ENCODE measurements around the gene PIK3CB.
"Not testable (repeated sequence)": the region's sequence is repeated elsewhere in the genome, so short reads cannot be mapped to it uniquely, and the experiment has no call there.

Gene PIK3CB

GRCh38 chr3:138692152-138692551 is 142.6 kb downstream of the PIK3CB start:
- peaks cover 8% of the 10 kb centered on the region for H3K4me1 Mint-ChIP-seq
- H3K4me3 Mint-ChIP-seq = no peak overlapping the region
- no peaks in the 10 kb centered on the region for H3K27me3 Mint-ChIP-seq
- H3K27ac Mint-ChIP-seq = no peak overlapping the region
- no peaks in the 10 kb centered on the region for H3K9me3 Mint-ChIP-seq
- H3K36me3 Mint-ChIP-seq = peaks cover 8% of the 10 kb centered on the region

DNA sequence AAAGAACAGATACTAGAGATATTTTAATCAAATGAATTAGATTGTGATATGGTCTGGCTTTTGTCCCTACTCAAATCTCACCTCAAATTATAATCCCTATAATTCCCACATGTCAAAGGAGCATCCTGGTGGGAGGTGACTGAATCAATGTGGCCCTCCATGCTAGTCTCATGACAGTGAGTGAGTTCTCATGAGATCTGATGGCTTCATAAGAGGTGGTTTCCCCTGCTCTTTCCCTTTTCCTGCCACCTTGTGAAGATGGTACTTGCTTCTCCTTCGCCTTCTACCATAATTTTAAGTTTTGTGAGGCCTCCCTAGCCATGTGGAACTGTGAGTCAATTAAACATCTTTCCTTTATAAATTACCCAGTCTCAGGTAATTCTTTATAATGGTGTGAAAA is 143.4 kb downstream of the PIK3CB start:
- Mint-ChIP-seq H3K4me3 (no peak overlapping the region), H3K4me1 (peaks cover 15% of the 10 kb centered on the region), H3K27ac (peak overlapping the region; percentile 17), H3K9me3 (no peaks in the 10 kb centered on the region), H3K27me3 (no peaks in the 10 kb centered on the region), H3K36me3 (peaks cover 10% of the 10 kb centered on the region)

- peaks cover 10% of the 10 kb centered on the region for H3K36me3 Mint-ChIP-seq
- H3K9me3 Mint-ChIP-seq = no peaks in the 10 kb centered on the region
- no peaks in the 10 kb centered on the region for H3K27me3 Mint-ChIP-seq
- peak overlapping the region; percentile 79 for H3K27ac Mint-ChIP-seq
- peaks cover 15% of the 10 kb centered on the region for H3K4me1 Mint-ChIP-seq
- no peak overlapping the region for H3K4me3 Mint-ChIP-seq
Measured at GRCh38 chr3:138690036-138690435, 144.7 kb downstream of the PIK3CB start.

DNA sequence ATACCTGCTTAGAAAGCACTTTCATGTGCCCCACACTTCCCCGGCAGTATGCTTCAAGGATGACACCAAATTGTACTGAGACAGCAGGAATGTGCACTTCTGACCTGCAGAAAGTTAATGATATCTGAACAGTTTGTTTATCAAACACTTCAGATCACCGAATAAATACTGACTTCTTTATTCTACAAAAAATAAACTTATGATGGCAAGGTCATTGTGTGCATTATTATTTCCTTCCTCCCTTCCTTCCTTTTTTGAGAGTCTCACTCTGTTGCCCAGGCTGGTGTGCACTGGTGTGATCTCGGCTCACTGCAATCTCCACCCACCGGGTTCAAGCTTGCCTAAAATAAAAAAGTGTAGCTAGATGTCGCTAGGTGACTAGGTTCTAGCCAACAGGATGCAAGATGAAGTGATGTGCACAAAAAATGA is 145.8 kb downstream of the PIK3CB start:
- Mint-ChIP-seq H3K9me3 (no peaks in the 10 kb centered on the region), H3K4me1 (peaks cover 15% of the 10 kb centered on the region), H3K4me3 (no peak overlapping the region), H3K27me3 (no peaks in the 10 kb centered on the region), H3K36me3 (peaks cover 9% of the 10 kb centered on the region), H3K27ac (no peak overlapping the region)

DNA sequence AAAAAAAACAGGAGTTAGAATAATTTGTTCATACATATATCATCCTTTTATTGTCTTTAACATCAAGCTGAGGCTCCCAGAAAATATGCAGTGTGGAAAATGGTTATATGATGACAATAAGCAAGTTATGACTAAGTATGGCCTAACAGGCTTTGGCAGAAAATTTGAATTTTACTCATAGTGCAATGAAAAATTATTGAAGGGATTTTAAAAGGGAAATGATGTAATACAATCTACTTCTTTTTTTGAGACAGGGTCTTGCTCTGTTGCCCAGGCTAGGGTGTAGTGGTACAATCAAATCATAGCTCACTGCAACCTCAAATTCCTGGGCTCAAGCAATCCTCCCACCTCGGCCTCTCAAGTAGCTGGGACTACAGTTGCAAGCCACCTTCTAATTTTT is 147.5 kb downstream of the PIK3CB start:
- Mint-ChIP-seq H3K4me1 (peaks cover 15% of the 10 kb centered on the region), H3K4me3 (peak overlapping the region; percentile 32), H3K36me3 (peaks cover 7% of the 10 kb centered on the region), H3K27ac (peak overlapping the region; percentile 81), H3K27me3 (no peaks in the 10 kb centered on the region), H3K9me3 (no peaks in the 10 kb centered on the region)

- H3K27ac Mint-ChIP-seq = peak overlapping the region; percentile 81
- peaks cover 7% of the 10 kb centered on the region for H3K36me3 Mint-ChIP-seq
- H3K4me1 Mint-ChIP-seq = peaks cover 15% of the 10 kb centered on the region
- no peaks in the 10 kb centered on the region for H3K27me3 Mint-ChIP-seq
- H3K4me3 Mint-ChIP-seq = peak overlapping the region; percentile 32
- no peaks in the 10 kb centered on the region for H3K9me3 Mint-ChIP-seq
Measured at GRCh38 chr3:138686771-138687221, 147.9 kb downstream of the PIK3CB start.

- peaks cover 11% of the 10 kb centered on the region for H3K4me1 Mint-ChIP-seq
- H3K27me3 Mint-ChIP-seq = no peaks in the 10 kb centered on the region
- peak overlapping the region; percentile 17 for H3K27ac Mint-ChIP-seq
- H3K4me3 Mint-ChIP-seq = no peak overlapping the region
- H3K9me3 Mint-ChIP-seq = no peaks in the 10 kb centered on the region
- H3K36me3 Mint-ChIP-seq = peaks cover 10% of the 10 kb centered on the region
Measured at GRCh38 chr3:138684396-138684795, 150.3 kb downstream of the PIK3CB start.

GRCh38 chr3:138682648-138683047 is 152.1 kb downstream of the PIK3CB start:
- no peaks in the 10 kb centered on the region for H3K27me3 Mint-ChIP-seq
- peaks cover 11% of the 10 kb centered on the region for H3K4me1 Mint-ChIP-seq
- H3K4me3 Mint-ChIP-seq = no peak overlapping the region
- H3K27ac Mint-ChIP-seq = no peak overlapping the region
- no peaks in the 10 kb centered on the region for H3K9me3 Mint-ChIP-seq
- H3K36me3 Mint-ChIP-seq = peaks cover 15% of the 10 kb centered on the region

- Mint-ChIP-seq H3K27me3 (no peaks in the 10 kb centered on the region), H3K9me3 (no peaks in the 10 kb centered on the region), H3K36me3 (peaks cover 14% of the 10 kb centered on the region), H3K4me3 (no peak overlapping the region), H3K27ac (no peak overlapping the region), H3K4me1 (peaks cover 2% of the 10 kb centered on the region)
Measured at GRCh38 chr3:138681463-138682220, 153.1 kb downstream of the PIK3CB start.

DNA sequence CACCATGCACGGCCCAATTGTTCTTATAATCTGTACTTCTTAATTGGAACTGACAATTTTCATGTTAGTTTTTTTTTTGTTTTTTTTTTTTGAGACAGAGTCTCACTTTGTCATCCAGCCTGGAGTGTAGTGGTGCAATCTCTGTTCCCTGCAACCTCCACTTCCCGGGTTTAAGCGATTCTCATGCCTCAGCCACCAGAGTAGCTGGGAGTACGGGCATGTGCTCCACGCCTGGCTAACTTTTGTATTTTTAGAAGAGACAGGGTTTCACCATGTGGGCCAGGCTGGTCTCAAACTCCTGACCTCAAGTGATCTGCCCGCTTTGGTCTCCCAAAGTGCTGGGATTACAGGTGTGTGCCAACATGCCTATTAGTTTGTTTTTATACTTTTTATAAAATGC is 153.8 kb downstream of the PIK3CB start:
- H3K27ac Mint-ChIP-seq, H3K4me3 Mint-ChIP-seq, H3K4me1 Mint-ChIP-seq, H3K27me3 Mint-ChIP-seq, H3K9me3 Mint-ChIP-seq: not testable (repeated sequence)
- H3K36me3 Mint-ChIP-seq = peaks cover 18% of the 10 kb centered on the region

- no peak overlapping the region for H3K27ac Mint-ChIP-seq
- no peaks in the 10 kb centered on the region for H3K27me3 Mint-ChIP-seq
- H3K4me3 Mint-ChIP-seq = no peak overlapping the region
- H3K4me1 Mint-ChIP-seq = no peaks in the 10 kb centered on the region
- H3K36me3 Mint-ChIP-seq = peaks cover 30% of the 10 kb centered on the region
- H3K9me3 Mint-ChIP-seq = peaks cover 13% of the 10 kb centered on the region
Measured at GRCh38 chr3:138678874-138679392, 155.8 kb downstream of the PIK3CB start.

DNA sequence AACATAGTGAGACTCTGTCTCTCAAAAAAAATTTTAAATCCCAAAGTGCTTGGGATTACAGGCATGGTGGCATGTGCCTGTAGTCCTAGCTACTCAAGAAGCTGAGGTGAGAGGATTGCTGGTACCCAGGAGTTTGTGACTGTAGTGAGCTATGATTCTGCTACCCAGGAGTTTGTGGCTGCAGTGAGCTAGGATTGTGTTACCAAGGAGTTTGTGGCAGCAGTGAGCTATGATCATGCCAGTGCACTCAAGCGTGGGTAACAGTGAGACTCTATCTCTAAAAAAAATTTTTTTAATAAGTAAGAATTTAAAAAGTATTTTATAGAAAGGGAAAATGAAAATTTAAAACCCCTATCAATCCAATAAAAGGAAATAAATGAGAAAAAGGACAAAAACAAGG is 156.6 kb downstream of the PIK3CB start:
- Mint-ChIP-seq H3K27me3 (no peaks in the 10 kb centered on the region), H3K4me1 (peaks cover 1% of the 10 kb centered on the region), H3K27ac (no peak overlapping the region), H3K36me3 (peaks cover 33% of the 10 kb centered on the region), H3K4me3 (no peak overlapping the region), H3K9me3 (peaks cover 13% of the 10 kb centered on the region)

GRCh38 chr3:138675393-138675792 is 159.3 kb downstream of the PIK3CB start:
- no peak overlapping the region for H3K4me3 Mint-ChIP-seq
- peaks cover 13% of the 10 kb centered on the region for H3K9me3 Mint-ChIP-seq
- no peaks in the 10 kb centered on the region for H3K27me3 Mint-ChIP-seq
- peaks cover 36% of the 10 kb centered on the region for H3K36me3 Mint-ChIP-seq
- no peak overlapping the region for H3K27ac Mint-ChIP-seq
- peaks cover 5% of the 10 kb centered on the region for H3K4me1 Mint-ChIP-seq

DNA sequence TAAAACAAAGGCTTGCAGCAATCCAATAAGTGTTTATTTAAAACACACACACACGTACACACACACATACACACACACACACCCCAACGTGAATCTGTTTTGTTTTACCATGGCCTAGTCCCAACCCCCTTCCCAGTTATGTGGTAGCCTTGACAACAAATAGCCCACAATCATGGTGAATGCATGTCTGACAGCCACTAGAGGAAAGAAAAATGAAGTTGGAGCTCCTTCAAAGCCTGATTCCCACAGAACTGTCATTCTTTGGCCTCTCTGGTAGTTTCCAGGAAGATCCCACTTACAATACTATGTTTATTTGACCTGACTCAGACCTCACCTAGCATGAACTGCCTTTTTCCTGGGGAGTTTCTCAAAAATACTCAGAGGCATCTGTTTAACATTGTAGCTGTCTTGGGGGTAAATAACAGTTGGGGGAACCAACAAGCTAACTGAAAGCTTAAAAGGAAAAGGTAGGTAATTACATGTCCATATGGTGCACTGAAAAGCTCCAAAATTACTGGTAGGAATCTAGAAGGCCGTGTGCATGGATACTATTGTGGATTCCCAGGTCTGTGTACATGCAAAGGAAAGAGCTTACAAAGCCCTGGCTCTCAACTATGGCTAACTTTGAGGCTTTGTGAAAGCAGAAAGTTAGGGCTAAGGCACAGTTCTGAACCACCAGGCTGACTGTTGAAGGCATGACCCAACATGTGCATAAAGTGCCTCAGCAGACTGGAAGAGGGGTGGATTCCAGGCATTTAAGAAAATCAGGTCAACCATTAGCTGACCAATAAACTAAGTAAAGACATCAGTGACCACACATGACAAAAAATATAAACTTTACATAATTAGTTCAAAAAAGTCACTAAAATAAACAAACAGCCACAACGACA is 160.8 kb downstream of the PIK3CB start:
- Mint-ChIP-seq H3K27ac (no peak overlapping the region), H3K36me3 (peaks cover 35% of the 10 kb centered on the region), H3K4me1 (peaks cover 5% of the 10 kb centered on the region)

GRCh38 chr3:138670407-138670806 is 164.3 kb downstream of the PIK3CB start:
- peaks cover 28% of the 10 kb centered on the region for H3K36me3 Mint-ChIP-seq

More for the DNA sequence above, 160.8 kb downstream of the PIK3CB start:
- H3K4me3 Mint-ChIP-seq = no peak overlapping the region
- H3K9me3 Mint-ChIP-seq = peaks cover 13% of the 10 kb centered on the region
- no peaks in the 10 kb centered on the region for H3K27me3 Mint-ChIP-seq

GRCh38 chr3:138668107-138668506 is 166.6 kb downstream of the PIK3CB start:
- no peak overlapping the region for H3K27ac Mint-ChIP-seq
- H3K4me3 Mint-ChIP-seq = no peak overlapping the region
- no peaks in the 10 kb centered on the region for H3K27me3 Mint-ChIP-seq
- H3K9me3 Mint-ChIP-seq = no peaks in the 10 kb centered on the region
- H3K36me3 Mint-ChIP-seq = peaks cover 32% of the 10 kb centered on the region
- H3K4me1 Mint-ChIP-seq = peaks cover 4% of the 10 kb centered on the region

More at GRCh38 chr3:138670407-138670806, 164.3 kb downstream of the PIK3CB start:
- H3K27me3 Mint-ChIP-seq = no peaks in the 10 kb centered on the region
- peaks cover 6% of the 10 kb centered on the region for H3K9me3 Mint-ChIP-seq
- no peak overlapping the region for H3K27ac Mint-ChIP-seq
- H3K4me1 Mint-ChIP-seq = peaks cover 5% of the 10 kb centered on the region
- H3K4me3 Mint-ChIP-seq = no peak overlapping the region
